Hematopoietic multipotent progenitor cell treated with erythropoietin and hydrocortisone succinate and interleukin-3 and kit ligand, for 6 days (in vitro differentiated cells): ENCODE results near the gene C16orf54.
A peak's percentile ranks its signal among the peaks of the same experiment; 100 is the strongest.
"Not testable (repeated sequence)": the region's sequence is repeated elsewhere in the genome, so short reads cannot be mapped to it uniquely, and the experiment has no call there.

Source experiments
- DNase-seq: peaks from one replicate; pipeline ENCODE4 v3.0.0-alpha.2; 2015

The C16orf54 gene

DNA sequence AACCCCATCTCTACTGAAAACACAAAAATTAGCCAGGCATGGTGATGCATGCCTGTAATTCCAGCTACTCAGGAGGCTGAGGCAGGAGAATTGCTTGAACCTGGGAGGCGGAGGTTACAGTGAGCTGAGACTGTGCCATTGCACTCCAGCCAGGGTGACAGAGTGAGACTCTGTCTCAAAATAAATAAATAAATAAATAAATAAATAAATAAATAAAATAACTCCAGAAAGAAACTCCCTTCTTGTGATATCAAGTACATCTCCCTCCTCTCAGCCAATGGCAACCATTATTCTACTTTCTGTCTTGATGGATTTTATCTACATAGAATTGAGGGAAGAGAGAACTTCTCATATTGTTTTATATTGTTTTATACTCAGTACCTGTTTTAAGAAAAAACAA, 38.6 kb downstream of the C16orf54 start:
- not testable (repeated sequence) for DNase-seq

DNA sequence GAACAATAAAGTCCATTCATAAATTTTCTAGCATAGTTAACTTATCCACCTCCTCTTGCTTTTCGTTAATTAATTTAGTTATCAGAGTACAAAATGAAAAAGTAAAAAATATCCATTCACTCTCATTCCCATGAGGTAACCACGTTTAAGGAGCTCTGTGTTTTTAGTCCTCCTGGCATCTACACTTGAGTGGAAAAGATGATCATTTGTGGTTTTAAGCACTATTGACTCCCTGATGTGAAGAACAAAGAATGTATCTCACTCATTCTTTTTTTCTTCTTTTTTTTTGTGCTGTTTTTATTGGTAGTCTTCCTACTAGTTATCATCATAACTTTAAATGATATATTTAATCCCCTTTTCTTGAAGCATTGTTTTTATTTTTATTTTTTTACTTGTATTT, 40.8 kb downstream of the C16orf54 start:
- DNase-seq = no peak

DNA sequence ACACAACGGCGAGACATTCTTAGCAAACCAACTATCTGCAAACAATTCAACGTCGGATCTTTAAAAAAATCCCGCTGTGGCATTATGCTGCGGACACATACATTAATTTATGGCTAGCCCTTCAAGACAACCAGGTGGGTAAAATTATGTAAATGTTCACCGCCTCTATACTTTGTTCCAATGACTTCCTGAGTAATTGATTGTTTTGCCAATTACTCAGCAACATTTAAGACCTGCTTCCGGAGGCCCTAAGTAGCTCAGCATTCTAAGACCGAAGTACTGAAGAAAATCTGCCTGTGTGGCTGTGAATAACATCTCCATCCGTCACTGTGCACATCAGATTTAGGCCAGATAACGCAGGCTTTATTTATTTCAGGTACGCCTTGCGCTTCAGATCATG, 43.5 kb downstream of the C16orf54 start:
- peak; percentile 19 for DNase-seq

DNA sequence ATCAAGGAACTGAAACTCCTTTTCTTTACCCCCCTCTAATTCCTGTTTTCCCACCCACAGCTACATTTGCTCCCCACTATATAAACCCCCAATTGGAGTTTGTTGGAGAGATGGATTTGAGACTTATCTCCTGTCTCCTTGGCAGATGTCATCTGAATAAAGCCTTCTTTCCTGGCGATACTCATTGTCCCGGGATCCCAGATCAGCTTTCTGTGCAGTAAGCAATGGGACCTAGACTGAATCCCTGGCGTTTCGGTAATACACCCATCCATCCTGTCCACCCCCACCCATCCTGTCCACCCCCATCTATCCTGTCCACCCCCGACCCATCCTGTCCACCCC, 44.6 kb downstream of the C16orf54 start:
- DNase-seq = no peak

DNA sequence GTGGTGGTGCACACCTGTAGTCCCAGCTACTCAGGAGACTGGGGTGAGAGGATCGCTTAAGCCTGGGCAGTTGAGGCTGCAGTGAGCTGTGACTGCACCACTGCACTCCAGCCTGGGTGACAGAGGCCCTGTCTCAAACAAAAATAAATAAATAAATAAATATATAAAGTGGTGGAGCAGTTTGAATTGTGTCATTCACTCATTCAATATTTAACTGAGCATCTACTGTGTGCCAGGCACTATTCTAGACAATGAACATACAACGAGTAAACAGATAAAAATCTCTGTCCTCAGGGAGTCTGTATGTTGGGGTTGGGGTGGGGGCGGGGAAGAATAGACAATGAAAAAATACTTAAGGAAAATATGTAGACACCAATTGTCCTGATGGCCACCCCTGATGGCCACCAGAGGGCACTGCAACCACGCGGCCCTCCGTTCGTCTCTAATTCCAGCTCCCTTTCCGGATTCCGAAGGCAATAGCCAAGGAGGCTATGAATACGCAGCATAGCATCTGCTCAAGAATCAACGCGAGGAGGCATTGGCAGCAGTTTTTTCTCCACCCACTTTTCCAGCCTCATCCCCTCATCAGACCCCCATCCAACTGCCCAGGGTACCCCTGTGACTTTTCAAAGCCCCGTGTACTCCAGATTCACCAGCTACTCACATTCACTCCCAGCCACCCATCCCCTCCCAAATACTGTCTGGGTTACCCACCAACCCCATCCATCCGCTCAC, 45.4 kb downstream of the C16orf54 start:
- DNase-seq = peak; percentile 91

DNA sequence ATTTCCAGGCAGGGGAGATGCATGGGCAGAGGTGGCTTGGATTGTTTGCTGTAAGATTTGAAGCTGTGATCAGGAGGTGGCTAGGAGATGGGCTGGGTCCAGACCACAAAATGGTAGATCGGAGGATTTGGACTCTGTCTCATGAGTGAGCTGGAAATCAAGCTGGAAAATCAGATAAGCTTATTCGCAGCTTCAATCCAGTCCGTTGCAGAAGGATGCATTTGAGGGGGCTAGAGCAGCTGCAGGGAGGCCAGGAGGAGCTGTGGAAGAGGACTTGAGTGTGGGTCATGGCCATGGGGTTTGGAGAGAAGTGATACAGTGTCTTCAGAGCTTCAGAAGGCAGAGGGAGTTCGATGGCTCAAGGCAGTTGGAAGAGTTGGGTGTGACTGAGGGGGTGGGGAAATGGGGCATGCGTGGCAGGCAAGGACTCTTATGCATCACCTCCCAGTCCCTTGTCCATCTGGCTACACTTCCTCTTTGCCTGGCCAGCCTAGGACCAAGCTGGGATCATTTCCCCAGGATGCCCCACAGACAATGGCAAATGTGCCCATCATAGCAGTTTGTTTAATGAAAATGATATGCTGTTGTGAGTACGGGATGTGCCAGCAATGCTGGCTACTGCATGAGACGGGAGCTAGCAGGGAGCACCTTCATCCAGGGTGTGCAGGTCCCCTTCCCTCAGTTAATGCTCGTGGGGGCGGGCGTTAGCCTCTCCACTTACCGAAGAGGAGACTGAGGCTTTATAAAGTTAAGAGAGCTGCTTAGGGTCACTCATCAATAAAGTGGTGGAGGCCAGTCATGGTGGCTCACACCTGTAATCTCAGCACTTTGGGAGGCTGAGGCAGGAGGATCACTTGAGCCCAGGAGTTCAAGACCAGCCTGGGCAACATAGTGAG, 46.2 kb downstream of the C16orf54 start:
- DNase-seq = peak; percentile 30

DNA sequence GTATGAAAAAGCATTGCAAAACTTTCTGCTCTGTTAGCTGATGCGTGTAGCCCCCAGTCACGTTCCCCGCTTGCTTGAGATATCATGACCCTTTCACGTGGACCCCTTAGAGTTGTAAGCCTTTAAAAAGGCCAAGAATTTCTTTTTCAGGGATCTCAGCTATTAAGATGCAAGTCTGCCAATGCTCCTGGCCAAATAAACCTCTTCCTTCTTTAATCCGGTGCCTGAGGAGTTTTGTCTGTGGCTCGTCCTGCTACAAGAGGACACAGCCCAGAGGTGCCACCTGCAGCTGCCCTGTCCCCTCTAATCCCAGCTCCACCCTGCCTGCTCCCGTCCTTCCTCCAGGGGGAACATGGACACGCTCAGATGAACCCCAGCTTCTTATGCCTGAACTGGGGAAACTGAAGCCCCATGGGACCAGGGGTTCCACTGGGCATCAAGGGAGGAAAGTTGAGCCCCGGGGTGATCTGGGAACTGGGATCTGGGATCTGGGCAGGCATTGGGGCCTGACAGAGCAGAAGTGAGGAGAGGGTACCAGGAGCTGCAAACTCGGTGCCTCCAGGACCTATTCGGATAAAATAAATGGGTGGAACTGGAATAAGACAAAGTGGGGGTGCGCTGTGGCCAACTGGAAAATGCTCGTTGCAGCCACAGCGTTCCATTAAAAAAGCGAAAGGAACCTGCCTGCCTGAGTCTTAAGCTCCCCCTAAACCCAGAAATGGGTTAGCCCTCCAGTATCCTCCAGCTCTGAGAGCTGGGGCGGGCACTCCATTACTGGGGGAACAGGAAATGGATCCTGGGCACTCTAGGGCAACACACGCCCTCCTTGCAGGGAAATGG, 47.1 kb downstream of the C16orf54 start:
- peak; percentile 5 for DNase-seq

DNA sequence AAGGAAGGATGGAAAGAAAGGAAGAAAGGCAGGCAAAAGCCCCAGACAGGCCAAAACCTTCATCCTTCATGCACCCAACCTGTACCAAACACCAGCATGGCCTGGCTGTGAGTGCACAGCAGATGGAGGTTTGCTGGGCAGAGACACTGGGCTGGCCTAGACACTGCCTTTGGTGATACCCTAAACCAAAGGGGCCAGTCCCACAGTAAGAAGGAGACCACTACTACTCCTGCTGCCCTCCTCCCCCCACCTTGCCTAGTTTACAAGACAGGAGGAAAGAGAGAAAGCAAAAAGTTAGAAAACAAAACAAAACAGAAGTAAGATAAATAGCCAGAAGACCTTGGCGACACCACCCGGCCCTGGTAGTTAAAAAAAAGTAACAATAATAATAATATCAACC, 47.7 kb downstream of the C16orf54 start:
- no peak for DNase-seq

DNA sequence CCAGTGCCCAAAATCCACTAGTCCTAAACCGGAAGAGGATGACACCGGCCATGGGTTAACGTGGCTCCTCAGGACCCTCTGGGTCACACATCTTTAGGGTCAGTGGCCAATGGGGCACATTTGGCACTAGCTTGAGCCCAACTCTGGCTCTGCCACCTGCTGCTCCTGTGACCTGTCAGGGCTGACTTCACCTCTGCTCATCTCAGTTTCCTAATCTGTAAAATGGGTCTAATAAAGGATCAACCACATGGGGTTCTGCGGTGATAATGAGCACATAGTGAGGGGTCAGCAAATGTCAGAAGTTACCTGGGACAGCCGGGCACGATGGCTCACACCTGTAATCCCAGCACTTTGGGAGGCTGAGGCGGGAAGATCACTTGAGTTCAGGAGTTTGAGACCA, 48.4 kb downstream of the C16orf54 start:
- DNase-seq = no peak

DNA sequence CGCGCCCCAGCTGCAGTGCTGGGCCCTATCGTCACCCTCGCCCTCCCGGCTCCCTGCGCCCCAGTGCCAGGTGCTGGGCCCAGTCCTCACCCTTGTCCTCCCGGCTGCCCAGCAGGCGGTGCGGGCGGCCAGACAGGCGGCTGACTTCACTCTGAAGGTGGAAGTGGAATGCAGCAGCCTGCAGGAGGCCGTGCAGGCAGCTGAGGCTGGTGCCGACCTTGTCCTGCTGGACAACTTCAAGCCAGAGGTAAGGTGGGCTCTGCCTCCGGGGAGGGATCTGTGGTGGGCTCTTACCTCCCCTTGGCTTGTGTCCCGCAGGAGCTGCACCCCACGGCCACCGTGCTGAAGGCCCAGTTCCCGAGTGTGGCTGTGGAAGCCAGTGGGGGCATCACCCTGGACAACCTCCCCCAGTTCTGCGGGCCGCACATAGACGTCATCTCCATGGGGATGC, 48.9 kb downstream of the C16orf54 start:
- no peak for DNase-seq

DNA sequence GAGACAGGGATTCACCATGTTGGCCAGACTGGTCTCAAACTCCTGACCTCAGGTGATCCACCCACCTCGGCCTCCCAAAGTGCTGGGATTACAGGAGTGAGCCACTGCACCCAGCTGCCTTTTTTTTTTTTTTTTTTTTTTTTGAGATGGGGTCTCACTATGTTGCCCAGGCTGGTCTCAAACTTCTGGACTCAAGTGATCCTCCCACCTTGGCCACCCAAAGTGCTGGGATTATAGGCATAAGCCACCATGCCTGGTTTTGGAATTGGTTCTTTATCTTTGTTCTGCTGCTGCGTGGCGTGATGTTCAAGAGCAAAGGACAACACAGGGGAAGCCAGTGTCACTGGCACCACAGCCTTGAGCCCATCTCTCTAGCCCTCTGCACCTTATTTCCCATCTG, 50.1 kb downstream of the C16orf54 start:
- not testable (repeated sequence) for DNase-seq

DNA sequence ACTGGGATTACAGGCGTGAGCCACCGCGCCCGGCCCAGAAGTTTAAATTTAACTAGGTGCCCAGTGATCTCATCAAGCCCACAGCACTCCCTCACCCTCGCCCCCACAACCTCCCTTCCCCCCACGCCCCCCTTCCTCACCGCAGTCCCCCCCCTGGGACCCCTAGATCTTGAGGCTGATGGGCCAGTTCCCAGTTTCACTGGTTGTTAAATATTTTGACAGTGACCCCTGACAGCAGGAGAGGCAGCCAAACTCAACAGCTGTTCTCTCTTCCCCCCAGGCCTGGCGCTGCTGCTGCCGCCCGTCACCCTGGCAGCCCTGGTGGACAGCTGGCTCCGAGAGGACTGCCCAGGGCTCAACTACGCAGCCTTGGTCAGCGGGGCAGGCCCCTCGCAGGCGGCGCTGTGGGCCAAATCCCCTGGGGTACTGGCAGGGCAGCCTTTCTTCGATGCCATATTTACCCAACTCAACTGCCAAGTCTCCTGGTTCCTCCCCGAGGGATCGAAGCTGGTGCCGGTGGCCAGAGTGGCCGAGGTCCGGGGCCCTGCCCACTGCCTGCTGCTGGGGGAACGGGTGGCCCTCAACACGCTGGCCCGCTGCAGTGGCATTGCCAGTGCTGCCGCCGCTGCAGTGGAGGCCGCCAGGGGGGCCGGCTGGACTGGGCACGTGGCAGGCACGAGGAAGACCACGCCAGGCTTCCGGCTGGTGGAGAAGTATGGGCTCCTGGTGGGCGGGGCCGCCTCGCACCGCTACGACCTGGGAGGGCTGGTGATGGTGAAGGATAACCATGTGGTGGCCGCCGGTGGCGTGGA, 51.2 kb downstream of the C16orf54 start:
- no peak for DNase-seq

DNA sequence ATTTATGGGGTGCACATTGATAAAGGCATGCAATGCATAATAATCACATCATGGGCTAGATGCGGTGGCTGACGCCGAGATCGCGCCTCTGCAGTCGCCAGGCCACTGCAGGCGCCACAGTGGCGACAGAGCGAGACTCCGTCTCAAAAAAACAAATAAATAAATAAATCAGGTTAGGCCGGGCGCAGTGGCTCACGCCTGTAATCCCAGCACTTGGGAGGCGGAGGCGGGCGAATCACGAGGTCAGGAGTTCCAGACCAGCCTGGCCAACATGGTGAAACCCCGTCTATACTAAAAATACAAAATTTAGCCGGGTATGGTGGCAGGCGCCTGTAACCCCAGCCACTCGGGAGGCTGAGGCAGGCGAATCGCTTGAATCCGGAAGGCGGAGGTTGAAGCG, 53.2 kb downstream of the C16orf54 start:
- DNase-seq = not testable (repeated sequence)
